Glomerular visceral epithelial cell (primary cell): Measurements from ENCODE around the gene PPP1R8.
"Not testable (repeated sequence)": the region's sequence is repeated elsewhere in the genome, so short reads cannot be mapped to it uniquely, and the experiment has no call there.

Experiments used
- DNase-seq: peaks from one replicate; pipeline ENCODE4 v3.0.0-alpha.2; 2016; ENCODE audit errors: extremely low spot score

PPP1R8 gene

DNA sequence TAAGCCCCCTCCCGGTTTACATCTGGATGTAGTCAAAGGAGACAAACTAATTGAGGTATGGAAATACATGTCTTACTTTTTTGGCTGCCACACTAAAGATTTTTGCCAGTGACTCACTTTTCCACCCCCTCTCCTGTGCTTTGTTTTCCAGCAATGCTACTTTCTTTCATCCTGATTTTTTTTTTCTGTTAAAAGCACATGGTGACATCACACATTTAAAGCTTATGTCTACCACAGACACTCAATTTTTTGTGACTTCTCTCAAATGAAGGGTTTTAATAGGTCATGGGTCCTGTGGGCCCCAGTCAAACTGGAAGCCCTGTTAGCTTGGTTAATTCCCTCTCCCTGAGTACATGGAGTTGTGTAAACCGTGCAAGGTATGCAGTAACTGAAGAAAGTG lies 2.2 kb downstream of the PPP1R8 start:
- DNase-seq = peak; percentile 24

DNA sequence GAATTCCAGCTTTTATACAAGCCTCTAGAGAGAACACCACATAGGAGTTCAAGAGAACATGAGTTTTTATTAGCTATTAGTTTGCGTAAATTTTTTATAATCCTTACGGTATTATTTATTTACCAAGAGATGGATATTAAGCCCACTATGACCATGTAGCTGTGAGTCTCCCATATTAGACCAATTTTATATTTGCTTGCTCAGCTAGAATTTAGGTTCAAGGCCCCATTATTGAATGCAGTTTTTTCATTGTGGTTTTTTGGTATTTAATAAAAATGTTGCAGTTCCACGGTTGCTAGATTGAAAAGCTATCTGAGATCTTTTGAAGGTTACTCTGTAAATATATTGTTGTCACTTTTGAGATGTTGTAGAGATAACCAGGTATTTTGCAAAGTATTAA lies 2.9 kb downstream of the PPP1R8 start:
- no peak for DNase-seq

DNA sequence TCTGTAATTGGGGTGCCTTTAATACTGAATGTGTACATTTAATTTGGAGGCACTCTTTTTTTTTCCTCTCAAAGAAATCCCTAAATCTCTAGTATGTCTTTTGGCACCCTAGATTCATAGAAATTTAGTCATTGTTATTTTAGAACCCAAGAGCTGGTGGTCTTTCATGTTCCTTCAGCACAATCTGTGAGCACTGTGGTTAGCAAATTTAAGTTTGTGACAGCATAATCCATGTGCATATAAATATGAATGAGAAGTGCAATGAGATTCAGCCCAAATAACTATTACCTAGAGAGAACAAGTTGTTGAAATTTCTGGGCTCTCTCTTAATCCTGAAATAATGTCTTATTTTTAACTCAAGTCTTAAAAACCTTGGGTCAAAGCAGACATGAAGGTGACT lies 4.5 kb downstream of the PPP1R8 start:
- DNase-seq = no peak

DNA sequence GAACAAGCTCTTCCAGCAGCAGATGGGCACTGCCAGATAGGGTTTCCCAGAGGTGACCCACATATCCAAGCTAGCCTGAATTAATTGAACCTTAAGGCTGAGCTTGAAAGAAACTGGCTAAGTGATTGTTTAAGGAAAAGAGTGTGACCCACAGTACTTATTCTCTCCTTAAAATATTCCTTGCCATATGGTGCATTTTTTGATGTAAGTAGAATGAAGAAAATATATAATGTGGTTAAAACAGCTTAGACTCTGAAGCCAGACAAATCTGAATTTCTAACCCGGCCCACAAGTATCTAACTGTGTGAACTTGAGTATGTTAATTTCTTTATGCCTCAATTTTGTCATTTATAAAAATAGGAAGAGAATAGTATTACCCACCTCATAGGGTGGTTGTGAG lies 4.9 kb downstream of the PPP1R8 start:
- DNase-seq = no peak

DNA sequence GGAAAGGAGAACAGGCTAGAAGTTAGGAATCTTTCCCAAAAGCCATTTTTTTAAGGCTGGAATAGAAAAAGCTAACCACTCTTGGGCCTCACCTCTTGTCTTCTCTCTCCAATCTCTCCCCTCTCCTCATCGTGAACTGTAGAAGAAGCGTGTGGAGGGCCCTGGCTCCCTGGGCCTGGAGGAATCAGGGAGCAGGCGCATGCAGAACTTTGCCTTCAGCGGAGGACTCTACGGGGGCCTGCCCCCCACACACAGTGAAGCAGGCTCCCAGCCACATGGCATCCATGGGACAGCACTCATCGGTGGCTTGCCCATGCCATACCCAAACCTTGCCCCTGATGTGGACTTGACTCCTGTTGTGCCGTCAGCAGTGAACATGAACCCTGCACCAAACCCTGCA lies 19.4 kb downstream of the PPP1R8 start:
- DNase-seq = no peak

DNA sequence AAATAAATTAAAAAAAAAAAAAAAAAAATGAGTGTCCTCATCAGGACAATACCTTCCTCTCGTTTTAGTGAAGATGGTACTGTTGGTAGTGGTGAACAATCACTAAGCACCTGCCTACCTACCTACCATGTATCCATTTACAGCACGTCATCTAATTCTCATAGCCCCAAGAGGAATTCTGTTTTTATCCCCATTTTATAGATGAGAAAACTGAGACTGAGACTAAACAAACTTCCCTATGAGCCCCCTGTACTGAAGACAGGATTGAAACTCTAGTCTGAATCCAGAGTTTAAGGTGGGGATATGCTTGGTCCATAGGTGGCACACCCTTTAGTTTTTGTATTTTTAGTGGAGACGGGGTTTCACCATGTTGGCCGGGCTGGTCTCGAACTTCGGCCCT lies 24.5 kb downstream of the PPP1R8 start:
- no peak for DNase-seq

DNA sequence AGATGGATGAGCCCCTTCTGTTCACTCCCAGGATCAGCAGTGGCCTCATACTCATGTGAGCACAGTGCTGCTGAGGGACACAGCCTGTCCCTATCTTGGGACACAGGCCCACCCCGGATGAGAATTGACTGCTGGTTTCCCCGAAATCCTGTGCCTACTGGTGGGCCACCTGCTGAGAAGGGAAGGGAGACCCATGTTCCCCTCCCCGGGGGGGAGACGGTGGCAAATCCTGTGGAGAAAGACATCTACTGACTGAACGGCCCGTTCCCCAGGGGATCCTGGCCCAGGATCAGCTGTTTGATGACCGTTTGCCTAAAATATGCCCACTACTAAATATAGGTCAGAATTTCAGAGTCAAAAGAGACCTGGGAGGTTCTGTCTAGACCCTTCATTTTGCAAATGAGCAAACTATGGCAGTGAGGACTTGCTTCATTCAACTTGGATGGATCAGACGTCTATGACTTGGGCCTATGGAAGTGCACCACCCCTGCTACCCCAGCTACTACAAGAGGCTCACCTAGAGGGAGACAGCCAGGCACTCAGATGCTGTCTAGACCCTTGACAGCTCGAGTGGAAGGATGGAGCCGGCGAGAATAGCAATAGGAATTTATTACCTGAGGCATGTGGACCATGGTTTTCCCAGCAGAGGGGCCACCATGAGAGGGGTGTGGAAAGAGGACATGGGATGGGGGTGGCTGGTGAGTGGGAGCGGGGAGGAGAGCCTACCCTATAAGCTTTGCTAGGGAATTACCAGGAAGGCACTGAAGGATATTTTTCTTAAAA lies 26.2 kb downstream of the PPP1R8 start:
- no peak for DNase-seq

DNA sequence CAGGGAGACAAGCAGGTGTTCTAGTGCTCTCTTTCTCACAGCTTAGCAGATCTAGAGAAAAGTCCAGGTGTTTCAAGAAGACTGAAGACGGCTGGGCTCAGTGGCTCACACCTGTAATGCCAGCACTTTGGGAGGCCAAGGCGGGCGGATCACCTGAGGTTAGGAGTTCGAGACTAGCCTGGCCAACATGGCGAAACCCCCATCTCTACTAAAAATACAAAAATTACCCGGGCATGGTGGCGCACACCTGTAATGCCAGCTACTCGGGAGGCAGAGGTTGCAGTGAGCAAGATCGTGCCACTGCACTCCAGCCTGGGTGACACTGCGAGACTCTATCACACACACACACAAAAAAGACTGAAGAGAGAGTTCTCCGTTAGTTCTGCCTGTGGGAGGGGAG lies 27.0 kb downstream of the PPP1R8 start:
- not testable (repeated sequence) for DNase-seq

DNA sequence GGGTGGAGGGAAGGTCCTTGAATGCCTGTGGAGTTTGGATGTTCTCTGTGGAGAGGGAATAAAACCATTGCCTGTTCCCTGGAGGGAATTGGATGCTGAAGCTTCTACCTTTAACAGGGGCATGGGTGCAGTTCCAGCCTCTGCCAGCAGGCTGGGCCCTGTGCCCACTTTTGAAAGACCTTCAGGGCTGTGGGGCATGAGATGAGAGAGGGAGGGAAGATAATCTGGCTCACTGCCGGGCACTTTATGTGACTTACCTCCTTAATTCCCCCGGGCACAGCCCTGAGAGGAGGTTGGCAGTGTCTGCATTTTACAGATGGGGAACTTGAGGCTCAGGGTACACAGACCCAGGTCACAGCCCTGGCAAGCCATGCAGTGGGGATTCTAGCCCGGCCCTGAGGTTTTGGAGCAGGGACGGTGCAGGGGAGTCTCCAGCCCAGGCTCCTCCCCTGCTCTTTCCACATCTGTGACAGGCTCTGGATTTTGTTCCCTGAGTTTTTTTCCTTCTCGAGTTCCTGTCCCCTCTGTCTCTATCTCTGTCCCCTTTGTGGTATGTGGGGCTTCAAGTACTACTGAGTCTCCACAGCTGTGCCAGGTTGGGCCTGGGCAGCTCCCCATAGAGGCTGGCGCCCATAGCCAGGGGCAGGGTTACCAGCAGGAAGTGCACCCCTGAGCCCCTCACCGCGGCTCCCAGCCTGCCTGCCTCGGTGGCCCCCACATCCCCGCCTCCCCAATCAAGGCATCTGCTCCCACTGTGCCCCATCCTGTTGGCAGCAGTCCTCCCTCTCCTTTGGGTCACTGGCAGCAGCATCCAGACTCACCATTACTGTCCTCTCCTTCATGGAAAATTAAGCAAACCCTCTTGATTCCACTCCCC lies 27.7 kb downstream of the PPP1R8 start:
- peak; percentile 84 for DNase-seq

DNA sequence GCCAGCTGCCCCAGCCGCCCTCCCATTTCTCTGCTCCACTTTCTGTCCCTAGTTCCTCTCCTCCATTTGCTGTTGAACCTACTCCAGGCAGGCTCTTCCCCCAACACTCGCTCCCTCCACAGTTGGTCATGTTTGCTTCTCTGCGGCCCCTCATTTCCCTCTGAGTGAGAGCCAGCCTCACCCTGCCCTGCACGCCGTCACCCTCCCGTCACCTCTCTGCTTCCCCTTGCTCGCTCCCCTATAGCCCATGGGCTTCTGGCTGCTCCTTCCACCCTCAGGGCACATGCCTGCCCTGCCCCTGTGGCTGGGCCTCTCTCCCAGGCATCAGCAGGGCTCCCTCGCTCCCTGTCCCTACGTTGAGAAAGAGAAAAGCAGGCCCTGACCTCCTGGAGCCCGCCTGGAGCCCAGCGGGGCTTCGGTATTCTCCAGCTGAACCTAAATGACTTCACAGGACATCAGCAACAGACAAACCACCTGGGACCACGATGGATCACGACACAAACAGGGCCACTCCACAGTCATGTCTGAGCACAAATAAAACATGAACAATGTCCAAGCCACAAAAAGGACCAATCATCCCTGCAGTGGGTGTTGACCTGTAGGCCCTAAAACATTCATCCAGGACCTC lies 28.5 kb downstream of the PPP1R8 start:
- no peak for DNase-seq

DNA sequence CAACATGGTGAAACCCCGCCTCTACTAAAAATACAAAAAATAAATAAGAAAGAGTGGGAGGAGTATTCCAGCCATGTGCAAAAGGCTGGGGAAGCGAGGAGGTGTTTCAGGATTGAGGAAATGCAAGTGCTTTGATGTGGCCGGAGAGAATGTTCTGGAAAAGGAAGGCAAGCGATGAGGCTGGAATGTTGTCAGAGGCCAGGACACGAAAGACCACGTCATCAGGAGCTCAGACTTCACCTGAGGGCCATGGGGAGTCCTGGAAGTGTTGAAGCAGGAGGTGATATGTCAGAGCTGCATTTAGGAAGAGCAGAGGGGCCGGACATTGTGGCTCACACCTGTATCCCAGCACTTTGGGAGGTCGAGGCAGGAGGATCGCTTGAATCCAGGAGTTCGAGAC lies 30.9 kb downstream of the PPP1R8 start:
- DNase-seq = no peak

DNA sequence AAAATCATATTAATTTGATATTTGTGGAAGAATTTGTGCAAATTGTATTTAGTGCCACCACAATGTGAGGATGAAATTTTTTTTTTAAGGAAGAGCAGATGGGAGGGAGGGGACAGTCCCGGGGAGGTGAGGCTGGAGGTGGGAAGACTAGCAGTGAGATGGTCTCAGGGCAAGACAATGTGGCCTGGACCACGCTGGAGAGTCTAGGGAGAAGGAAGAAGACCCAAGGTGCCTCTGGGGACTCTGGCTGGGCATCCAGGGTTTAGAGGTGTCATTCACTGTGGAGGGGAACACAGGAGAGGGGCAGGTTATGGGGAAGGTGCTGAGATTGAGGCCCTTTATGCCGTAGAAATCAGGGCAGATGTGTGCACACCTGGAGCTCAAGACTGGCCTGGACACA lies 31.4 kb downstream of the PPP1R8 start:
- no peak for DNase-seq

DNA sequence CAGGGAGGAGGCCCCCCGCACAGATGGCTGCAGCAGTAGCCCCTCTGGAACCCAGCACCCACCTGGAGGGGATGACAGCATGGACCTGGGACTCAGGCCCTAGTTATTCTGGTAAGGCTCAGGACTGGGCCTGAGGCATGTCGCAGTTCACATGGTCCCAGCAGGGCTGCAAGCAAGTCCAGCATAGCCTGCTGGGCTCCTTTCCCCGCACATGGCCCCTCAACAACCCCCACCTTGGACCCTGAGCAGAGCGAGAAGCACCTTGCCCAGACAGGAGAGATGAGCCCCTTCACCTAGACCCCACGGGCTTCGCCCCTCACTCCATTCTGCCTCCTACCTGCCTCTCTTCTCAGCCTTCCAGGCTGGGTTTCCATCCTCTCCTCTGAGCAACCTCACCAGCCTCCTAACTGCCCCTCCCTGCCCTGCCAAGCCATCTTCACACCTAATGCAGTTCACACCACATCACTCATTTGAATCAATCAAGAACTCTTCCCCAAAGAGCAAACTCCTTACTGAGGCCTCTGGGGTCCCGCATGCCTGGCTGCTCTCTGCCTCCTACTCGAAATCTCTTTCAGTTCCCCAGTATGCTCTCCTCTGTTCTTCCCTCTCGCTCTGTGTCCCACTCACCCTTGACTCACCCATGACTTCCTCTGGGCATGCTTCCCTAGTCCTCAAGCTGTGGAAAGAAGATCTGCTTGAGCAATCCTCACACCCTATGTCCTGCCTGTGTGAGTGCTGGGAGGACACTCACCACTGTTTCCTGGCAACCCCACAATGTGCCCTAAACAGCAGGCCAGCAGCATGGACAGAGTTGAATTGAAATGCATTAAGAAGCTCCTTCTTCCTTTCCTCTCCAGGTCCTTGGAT lies 32.3 kb downstream of the PPP1R8 start:
- DNase-seq = peak; percentile 97

DNA sequence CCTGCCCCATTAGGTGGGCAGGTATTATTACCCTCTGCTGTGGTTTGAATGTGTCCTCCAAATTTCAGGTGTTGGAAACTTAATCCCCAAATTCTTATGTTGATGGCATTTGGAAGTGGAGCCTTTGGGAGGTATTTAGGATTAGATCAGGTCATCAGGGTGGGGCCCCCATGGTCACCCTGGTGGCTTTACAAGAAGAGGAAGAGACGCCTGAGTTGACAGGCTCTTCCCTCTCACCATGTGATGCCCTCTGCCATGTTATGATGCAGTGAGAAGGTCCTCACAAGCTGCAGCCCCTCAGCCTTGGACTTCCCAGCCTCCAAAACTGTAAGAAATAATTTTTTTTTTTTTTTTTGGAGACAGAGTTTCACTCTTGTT lies 32.9 kb downstream of the PPP1R8 start:
- no peak for DNase-seq

DNA sequence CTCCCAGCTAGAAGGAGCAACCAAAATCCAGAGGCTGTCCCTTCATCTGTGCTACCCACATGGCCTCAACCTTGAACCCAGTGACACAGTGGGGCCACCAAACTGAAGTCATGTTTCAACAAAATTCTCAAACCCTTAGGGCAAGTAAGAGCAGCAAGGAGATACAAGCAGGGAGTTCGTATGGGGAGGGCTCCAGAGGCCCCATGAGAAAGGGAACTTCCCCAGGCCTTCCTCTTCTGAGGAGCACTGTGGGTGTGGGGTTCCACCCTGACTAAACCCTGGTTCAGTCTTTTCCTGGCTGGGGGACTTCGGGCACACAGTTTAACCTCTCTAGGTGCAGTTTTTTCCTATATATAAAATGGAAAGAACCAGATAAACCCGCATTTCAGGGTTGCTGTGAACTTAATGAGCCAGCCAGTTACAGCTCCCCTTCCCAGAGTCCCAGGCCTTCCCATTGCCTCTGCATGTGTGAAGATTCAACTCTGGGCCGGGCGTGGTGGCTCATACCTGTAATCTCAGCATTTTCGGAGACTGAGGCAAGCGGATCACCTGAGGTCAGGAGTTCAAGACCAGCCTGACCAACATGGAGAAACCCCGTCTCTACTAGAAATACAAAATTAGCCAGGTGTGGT lies 33.8 kb downstream of the PPP1R8 start:
- no peak for DNase-seq

DNA sequence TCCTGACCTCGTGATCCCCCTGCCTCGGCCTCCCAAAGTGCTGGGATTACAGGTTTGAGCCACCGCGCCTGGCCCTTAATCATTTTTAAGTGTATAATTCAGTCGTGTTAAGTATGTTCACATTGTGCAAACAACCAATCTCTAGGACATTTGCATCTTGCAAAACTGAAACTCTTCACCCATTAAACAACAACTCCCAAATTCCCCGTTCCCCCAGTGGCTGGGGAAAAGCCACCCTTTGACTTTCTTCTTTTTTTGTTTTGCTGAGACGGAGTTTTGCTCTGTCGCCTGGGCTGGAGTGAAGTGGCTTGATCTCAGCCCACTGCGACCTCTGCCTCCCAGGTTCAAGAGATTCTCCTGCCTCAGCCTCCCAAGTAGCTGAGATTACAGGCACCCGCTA lies 35.2 kb downstream of the PPP1R8 start:
- no peak for DNase-seq

DNA sequence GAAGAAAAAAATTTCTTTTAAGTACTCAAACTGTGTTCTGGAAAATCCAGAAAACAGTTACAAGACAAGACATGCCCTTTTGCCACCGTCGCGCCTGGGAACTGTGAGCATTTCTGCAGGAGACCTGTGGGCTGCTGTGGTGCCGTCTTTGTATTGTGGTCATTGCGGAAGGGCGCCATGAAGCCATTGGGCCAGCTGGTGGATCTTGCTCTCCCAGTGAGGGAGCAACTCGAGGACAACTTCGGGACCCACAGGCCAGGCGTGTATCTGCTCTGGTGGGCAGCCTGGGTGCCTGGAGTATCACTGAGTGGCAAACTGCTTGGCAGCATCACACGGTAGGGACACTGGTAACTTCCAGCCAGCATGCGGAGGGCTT lies 38.0 kb downstream of the PPP1R8 start:
- DNase-seq = no peak

DNA sequence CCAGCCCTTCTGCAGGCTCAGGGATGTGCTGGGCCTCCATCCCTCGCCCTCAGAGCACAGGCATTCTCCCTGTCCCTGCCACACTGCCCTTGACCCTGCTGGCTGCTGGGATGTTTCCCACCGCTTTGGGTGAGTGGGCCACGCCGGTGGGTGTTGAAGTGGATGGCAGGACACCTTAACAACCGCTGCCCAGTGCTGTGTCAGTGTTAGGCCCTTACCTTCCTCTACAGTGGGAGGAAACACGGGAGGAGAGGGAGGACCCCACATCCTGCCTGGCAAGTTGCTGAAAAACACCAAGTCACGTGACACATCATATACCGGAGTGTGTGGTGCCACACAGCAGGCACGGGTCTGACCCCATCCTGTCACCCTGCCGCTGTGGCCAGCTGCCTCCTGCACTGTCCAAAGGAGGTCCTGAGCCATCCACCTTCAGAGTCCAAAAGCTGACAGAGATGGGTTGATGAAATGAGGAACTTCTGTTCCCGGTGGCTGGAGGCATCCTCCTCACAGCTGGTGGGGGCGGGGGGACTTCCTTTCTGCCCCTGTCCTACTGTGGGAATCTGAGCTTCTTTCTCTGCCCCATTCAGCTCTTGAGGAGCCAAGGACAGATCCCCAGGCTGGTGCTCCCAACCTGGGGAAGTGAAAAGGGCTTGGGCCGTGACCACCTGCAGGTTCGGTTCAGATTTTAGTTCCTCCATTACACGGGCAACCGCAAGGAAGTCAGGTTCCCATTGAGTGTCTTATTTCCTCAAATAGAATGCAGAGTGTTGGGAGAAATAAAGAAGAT lies 38.5 kb downstream of the PPP1R8 start:
- DNase-seq = no peak

DNA sequence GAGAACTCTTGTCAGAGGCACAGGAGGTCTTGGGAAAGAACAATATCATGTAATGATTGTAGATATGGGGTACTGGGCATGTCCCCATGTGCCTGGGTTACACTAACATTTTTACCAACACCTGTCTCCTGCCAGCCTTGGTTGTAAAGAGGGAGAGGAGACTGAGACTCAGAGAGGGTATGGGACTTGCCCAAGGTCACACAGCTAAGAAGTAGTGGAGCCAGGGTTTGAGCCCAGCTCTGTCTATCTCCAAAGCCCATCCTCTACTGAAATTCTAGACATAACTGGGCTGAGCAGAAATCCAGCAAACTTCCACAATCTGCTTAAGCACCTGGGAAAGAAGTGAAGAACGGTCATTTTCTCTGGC lies 39.1 kb downstream of the PPP1R8 start:
- no peak for DNase-seq

DNA sequence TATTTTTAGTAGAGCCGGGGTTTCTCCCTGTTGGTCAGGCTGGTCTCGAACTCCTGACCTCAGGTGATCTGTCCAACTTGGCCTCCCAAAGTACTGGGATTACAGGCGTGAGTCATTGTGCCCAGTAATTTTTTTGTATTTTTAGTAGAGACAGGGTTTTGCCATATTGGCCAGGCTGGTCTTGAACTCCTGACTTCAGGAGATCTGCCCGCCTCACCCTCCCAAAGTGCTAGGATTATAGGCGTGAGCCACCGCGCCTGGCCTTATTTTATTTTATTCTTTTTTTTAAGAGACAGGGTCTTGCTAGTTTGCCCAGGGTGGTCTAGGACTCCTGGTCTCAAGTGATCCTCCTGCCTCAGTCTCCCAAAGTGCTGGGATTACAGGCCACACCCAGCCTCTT lies 40.5 kb downstream of the PPP1R8 start:
- DNase-seq = not testable (repeated sequence)
